ENCODE results near the gene MACF1. TPM values are rescaled to one million over a fixed set of nuclear protein-coding genes. Genes with fewer than 3 reads are reported as not detected.

MACF1 gene
- total RNA-seq, 1 donor from 2014 or later, result 657 TPM

DNA sequence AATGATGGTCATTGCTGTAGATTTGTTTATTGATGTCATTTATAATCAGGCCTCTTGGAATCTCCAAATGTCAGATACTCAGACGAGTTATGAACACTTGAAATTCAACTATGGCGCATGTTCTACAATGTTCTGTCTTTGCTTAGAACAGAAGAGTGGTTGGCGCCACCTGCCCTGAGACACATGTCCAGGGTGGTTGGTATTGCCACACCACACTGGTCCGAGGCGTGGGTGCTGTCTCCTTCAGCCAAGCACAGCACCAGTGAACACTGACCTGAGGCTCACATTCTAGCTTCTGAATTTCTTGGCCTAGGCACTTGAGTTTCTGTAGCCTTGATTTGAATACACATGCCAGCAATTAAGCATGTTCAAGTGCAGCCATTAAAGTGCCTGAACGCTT is 276.8 kb downstream of the MACF1 start:
- TF ChIP-seq, protein P1, sequence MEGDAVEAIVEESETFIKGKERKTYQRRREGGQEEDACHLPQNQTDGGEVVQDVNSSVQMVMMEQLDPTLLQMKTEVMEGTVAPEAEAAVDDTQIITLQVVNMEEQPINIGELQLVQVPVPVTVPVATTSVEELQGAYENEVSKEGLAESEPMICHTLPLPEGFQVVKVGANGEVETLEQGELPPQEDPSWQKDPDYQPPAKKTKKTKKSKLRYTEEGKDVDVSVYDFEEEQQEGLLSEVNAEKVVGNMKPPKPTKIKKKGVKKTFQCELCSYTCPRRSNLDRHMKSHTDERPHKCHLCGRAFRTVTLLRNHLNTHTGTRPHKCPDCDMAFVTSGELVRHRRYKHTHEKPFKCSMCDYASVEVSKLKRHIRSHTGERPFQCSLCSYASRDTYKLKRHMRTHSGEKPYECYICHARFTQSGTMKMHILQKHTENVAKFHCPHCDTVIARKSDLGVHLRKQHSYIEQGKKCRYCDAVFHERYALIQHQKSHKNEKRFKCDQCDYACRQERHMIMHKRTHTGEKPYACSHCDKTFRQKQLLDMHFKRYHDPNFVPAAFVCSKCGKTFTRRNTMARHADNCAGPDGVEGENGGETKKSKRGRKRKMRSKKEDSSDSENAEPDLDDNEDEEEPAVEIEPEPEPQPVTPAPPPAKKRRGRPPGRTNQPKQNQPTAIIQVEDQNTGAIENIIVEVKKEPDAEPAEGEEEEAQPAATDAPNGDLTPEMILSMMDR (IDR thresholded peaks at IDR 0.05; ENCODE audit: partially characterized antibody, unreplicated experiment), result no peak
- no peak for DNase-seq
- peaks cover 9% of the 10 kb centered on the region for H3K36me3 Mint-ChIP-seq (ENCODE audit: unreplicated experiment)
- no peak overlapping the region for H3K4me3 Mint-ChIP-seq (ENCODE audit: unreplicated experiment)
- no peak overlapping the region for H3K27ac Mint-ChIP-seq (ENCODE audit: unreplicated experiment)
- peaks cover 11% of the 10 kb centered on the region for H3K9me3 Mint-ChIP-seq (ENCODE audit: unreplicated experiment)
- H3K4me1 Mint-ChIP-seq (ENCODE audit: low read depth, unreplicated experiment), result peaks cover 7% of the 10 kb centered on the region
- peaks cover 12% of the 10 kb centered on the region for H3K27me3 Mint-ChIP-seq (ENCODE audit: unreplicated experiment)

DNA sequence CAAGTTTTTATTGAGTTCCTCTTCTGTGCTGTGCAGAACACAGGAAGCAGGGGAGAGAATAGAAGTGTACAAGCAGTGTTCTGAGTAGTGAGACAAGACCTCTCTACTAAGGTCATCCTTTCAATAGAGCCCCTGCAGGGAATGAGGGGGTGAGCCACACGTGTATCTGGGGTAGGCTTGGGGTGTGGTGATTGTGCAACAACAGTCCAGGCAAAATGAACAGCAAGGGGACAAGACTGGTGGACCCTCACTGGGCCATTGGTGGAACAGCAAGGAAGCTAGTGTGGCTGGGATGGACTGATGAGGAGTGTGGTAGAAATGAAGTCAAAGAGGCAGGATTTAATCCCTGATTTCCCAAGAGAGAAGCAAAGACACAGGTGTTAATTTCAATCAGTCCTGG is 278.8 kb downstream of the MACF1 start:
- Mint-ChIP-seq H3K27me3 (ENCODE audit: unreplicated experiment) (peaks cover 6% of the 10 kb centered on the region), H3K9me3 (ENCODE audit: unreplicated experiment) (peaks cover 9% of the 10 kb centered on the region), H3K4me3 (ENCODE audit: unreplicated experiment) (no peak overlapping the region), H3K27ac (ENCODE audit: unreplicated experiment) (peak overlapping the region; percentile 66), H3K36me3 (ENCODE audit: unreplicated experiment) (peaks cover 9% of the 10 kb centered on the region), H3K4me1 (ENCODE audit: low read depth, unreplicated experiment) (peaks cover 7% of the 10 kb centered on the region)
- DNase-seq, result no peak
- TF ChIP-seq, protein P1 (IDR thresholded peaks at IDR 0.05; ENCODE audit: partially characterized antibody, unreplicated experiment), result no peak

DNA sequence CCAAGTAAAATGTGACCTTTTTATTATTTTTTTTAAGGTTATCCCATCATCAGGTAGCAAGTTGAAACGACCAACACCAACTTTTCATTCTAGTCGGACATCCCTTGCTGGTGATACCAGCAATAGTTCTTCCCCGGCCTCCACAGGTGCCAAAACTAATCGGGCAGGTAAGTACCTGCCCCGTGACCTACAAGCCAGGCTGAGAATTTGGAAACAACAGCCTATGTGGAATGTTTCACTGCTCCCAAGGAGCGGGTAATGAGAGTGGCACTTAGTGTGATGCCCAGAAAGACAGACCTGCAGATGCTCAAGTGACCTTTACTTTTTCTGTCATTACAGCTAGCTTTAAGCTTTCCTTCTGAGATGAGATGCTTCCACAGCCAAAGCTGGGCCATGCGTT is 280.1 kb downstream of the MACF1 start:
- Mint-ChIP-seq H3K27ac (ENCODE audit: unreplicated experiment) (no peak overlapping the region), H3K9me3 (ENCODE audit: unreplicated experiment) (peaks cover 9% of the 10 kb centered on the region), H3K4me1 (ENCODE audit: low read depth, unreplicated experiment) (peaks cover 13% of the 10 kb centered on the region), H3K36me3 (ENCODE audit: unreplicated experiment) (peaks cover 5% of the 10 kb centered on the region), H3K27me3 (ENCODE audit: unreplicated experiment) (peaks cover 12% of the 10 kb centered on the region), H3K4me3 (ENCODE audit: unreplicated experiment) (no peak overlapping the region)
- DNase-seq, result no peak
- TF ChIP-seq, protein P1 (IDR thresholded peaks at IDR 0.05; ENCODE audit: partially characterized antibody, unreplicated experiment), result no peak

DNA sequence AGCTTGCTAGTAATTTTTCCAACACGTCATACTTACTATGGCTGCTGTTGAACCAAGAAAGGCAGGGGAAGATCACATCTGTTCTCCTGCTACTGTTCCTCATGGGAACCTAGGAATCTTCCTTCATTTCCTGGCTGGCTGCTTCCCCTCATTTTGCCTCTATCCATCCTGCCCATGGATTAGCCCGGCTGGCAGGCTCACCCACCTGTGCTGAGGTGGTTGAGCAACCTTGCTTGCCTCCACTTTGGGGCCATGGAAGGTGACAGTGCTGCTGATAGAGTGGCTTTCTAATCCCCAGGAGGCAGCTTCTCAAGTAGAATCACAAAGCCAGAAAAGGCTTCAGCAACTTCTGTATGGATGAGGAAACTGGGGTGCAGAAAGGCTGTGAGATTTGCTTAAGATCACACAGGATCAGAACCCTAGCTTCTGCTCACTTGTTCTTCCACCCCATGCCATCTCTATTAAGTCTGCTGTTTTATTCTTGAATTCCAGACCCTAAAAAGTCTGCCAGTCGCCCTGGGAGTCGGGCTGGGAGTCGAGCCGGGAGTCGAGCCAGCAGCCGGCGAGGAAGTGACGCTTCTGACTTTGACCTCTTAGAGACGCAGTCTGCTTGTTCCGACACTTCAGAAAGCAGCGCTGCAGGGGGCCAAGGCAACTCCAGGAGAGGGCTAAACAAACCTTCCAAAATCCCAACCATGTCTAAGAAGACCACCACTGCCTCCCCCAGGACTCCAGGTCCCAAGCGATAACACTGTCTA is 280.7 kb downstream of the MACF1 start:
- no peak for DNase-seq
- TF ChIP-seq, protein P1 (IDR thresholded peaks at IDR 0.05; ENCODE audit: partially characterized antibody, unreplicated experiment), result no peak
- no peak overlapping the region for H3K4me3 Mint-ChIP-seq (ENCODE audit: unreplicated experiment)
- H3K9me3 Mint-ChIP-seq (ENCODE audit: unreplicated experiment), result peaks cover 12% of the 10 kb centered on the region
- H3K27ac Mint-ChIP-seq (ENCODE audit: unreplicated experiment), result no peak overlapping the region
- H3K36me3 Mint-ChIP-seq (ENCODE audit: unreplicated experiment), result peaks cover 5% of the 10 kb centered on the region
- H3K27me3 Mint-ChIP-seq (ENCODE audit: unreplicated experiment), result peaks cover 15% of the 10 kb centered on the region
- H3K4me1 Mint-ChIP-seq (ENCODE audit: low read depth, unreplicated experiment), result peaks cover 17% of the 10 kb centered on the region

GRCh38 chr1:39488012-39488545 is 283.6 kb downstream of the MACF1 start:
- H3K4me1 Mint-ChIP-seq (ENCODE audit: low read depth, unreplicated experiment), result peaks cover 19% of the 10 kb centered on the region
- peaks cover 4% of the 10 kb centered on the region for H3K36me3 Mint-ChIP-seq (ENCODE audit: unreplicated experiment)
- no peak for DNase-seq
- H3K27ac Mint-ChIP-seq (ENCODE audit: unreplicated experiment), result no peak overlapping the region
- peaks cover 8% of the 10 kb centered on the region for H3K9me3 Mint-ChIP-seq (ENCODE audit: unreplicated experiment)
- H3K27me3 Mint-ChIP-seq (ENCODE audit: unreplicated experiment), result peaks cover 22% of the 10 kb centered on the region
- TF ChIP-seq, protein P1 (IDR thresholded peaks at IDR 0.05; ENCODE audit: partially characterized antibody, unreplicated experiment), result no peak
- H3K4me3 Mint-ChIP-seq (ENCODE audit: unreplicated experiment), result no peak overlapping the region
